Adrenal gland (tissue), 5 donors: ENCODE data around the gene TCEANC.

Experiments
- POLR2A ChIP-seq, 2 donors: fragments of 450-650 bp; IDR thresholded peaks; one replicate each; pipeline ENCODE4 v1.6.1; 2017; ENCODE audit warnings: antibody characterized with exemption in 2 of 2, mild to moderate bottlenecking in 2 of 2, moderate library complexity in 1 of 2
- TF ChIP-seq, protein P1 (sequence below), 6 experiments: fragments of 450-650 bp in 4 of 6; fragments of 200-600 bp in 2 of 6; sonication (generic) in 1 of 6; IDR thresholded peaks; 1 replicate in 5 of 6; 2 replicates in 1 of 6; pipeline versions ENCODE4 v1.5.1 to v1.8.0; 2016 to 2021; ENCODE audit warnings: antibody characterized with exemption in 6 of 6, mild to moderate bottlenecking in 2 of 6, moderate library complexity in 1 of 6
- donor health status: DM: no; HTN: no; CAD: no.

- TF ChIP-seq, protein P1, sequence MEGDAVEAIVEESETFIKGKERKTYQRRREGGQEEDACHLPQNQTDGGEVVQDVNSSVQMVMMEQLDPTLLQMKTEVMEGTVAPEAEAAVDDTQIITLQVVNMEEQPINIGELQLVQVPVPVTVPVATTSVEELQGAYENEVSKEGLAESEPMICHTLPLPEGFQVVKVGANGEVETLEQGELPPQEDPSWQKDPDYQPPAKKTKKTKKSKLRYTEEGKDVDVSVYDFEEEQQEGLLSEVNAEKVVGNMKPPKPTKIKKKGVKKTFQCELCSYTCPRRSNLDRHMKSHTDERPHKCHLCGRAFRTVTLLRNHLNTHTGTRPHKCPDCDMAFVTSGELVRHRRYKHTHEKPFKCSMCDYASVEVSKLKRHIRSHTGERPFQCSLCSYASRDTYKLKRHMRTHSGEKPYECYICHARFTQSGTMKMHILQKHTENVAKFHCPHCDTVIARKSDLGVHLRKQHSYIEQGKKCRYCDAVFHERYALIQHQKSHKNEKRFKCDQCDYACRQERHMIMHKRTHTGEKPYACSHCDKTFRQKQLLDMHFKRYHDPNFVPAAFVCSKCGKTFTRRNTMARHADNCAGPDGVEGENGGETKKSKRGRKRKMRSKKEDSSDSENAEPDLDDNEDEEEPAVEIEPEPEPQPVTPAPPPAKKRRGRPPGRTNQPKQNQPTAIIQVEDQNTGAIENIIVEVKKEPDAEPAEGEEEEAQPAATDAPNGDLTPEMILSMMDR (IDR thresholded peaks at IDR 0.05): no peak
- TF ChIP-seq POLR2A (IDR thresholded peaks at IDR 0.05): no peak
These were observed 14.9 kb upstream of the TCEANC start for GRCh38 chrX:13638021-13638420.
